ENCODE data around the gene PORCN. TPM values are rescaled to one million over a fixed set of nuclear protein-coding genes. Genes with fewer than 3 reads are reported as not detected.

Gene PORCN
- total and polyA plus RNA-seq, 4 donors = 0.70 to 4.9 (median 2.8) TPM

- DNase-seq (ENCODE audit: low spot score) = no peak
- no peaks in the 10 kb centered on the region for H3K9me3 ChIP-seq (ENCODE audit: control insufficient read depth in 4 of 4, low read length in 3 of 4)
- 73% methylated on average over 2 of the region's 2 CpGs for WGBS
- H3K27ac ChIP-seq (ENCODE audit: low read depth in 1 of 2, low read length in 2 of 2) = no peak overlapping the region
- H3K4me1 ChIP-seq (ENCODE audit: control insufficient read depth in 4 of 4, insufficient read depth in 4 of 4, low read length in 3 of 4) = no peaks in the 10 kb centered on the region
- H3K27me3 ChIP-seq (ENCODE audit: control insufficient read depth in 4 of 4, insufficient read depth in 4 of 4, low read length in 3 of 4) = peaks cover 0 to 2% (median 0%) of the 10 kb centered on the region in 4 donors
- no peak overlapping the region for H3K9ac ChIP-seq (ENCODE audit: low read depth in 1 of 2, low read length in 2 of 2)
- H3K36me3 ChIP-seq (ENCODE audit: control insufficient read depth in 4 of 4, insufficient read depth in 3 of 4, low read depth in 1 of 4, low read length in 3 of 4) = peaks cover 0 to 2% (median 0%) of the 10 kb centered on the region in 4 donors
- TF ChIP-seq JUND (IDR thresholded peaks at IDR 0.05) = no peak
- no peak for TF ChIP-seq NR2F2 (IDR thresholded peaks at IDR 0.05)
- no peak for TF ChIP-seq HNF4A (conservative IDR thresholded peaks at IDR 0.05)
- no peak for TF ChIP-seq FOXA2 (IDR thresholded peaks at IDR 0.05)
- no peak for TF ChIP-seq RAD21 (IDR thresholded peaks at IDR 0.05)
- no peak for TF ChIP-seq ZBTB33 (IDR thresholded peaks at IDR 0.05)
- no peak for TF ChIP-seq FOXA1 (IDR thresholded peaks at IDR 0.05)
- no peak for TF ChIP-seq CTCF (IDR thresholded peaks at IDR 0.05; ENCODE audit: low read depth, low read length, missing input control)
- TF ChIP-seq ATF3 (IDR thresholded peaks at IDR 0.05) = no peak
- no peak overlapping the region for H3K4me3 ChIP-seq (ENCODE audit: low read depth in 1 of 3, low read length in 3 of 3)
Observed at GRCh38 chrX:48489892-48490291, 18.9 kb upstream of the PORCN start.

- WGBS = 91% methylated on average over 8 of the region's 8 CpGs
- no peak for DNase-seq (ENCODE audit: low spot score)
- peaks cover 0 to 2% (median 0%) of the 10 kb centered on the region in 4 donors for H3K27me3 ChIP-seq (ENCODE audit: control insufficient read depth in 4 of 4, insufficient read depth in 4 of 4, low read length in 3 of 4)
Observed at GRCh38 chrX:48490661-48491060, 18.1 kb upstream of the PORCN start.

More at GRCh38 chrX:48490661-48491060, 18.1 kb upstream of the PORCN start:
- TF ChIP-seq ATF3 (IDR thresholded peaks at IDR 0.05) (no peak), ZBTB33 (IDR thresholded peaks at IDR 0.05) (no peak), RXRA (IDR thresholded peaks at IDR 0.05) (no peak), FOXA2 (IDR thresholded peaks at IDR 0.05) (no peak), JUND (IDR thresholded peaks at IDR 0.05) (no peak), REST (IDR thresholded peaks at IDR 0.05) (no peak), HNF4A (conservative IDR thresholded peaks at IDR 0.05) (no peak), EGR1 (IDR thresholded peaks at IDR 0.05; ENCODE audit: low read depth in 2 of 2) (no peak), HNF4G (IDR thresholded peaks at IDR 0.05) (no peak), TAF1 (conservative IDR thresholded peaks at IDR 0.05) (no peak), MAX (IDR thresholded peaks at IDR 0.05) (no peak), NR2F2 (IDR thresholded peaks at IDR 0.05) (no peak), GABPA (IDR thresholded peaks at IDR 0.05 in 1 of 2, conservative IDR thresholded peaks at IDR 0.05 in 1 of 2) (no peak)
- Histone ChIP-seq H3K4me1 (ENCODE audit: control insufficient read depth in 4 of 4, insufficient read depth in 4 of 4, low read length in 3 of 4) (no peaks in the 10 kb centered on the region), H3K36me3 (ENCODE audit: control insufficient read depth in 4 of 4, insufficient read depth in 3 of 4, low read depth in 1 of 4, low read length in 3 of 4) (peaks cover 0 to 2% (median 0%) of the 10 kb centered on the region in 4 donors), H3K27ac (ENCODE audit: low read depth in 1 of 2, low read length in 2 of 2) (no peak overlapping the region), H3K9ac (ENCODE audit: low read depth in 1 of 2, low read length in 2 of 2) (no peak overlapping the region), H3K9me3 (ENCODE audit: control insufficient read depth in 4 of 4, low read length in 3 of 4) (no peaks in the 10 kb centered on the region), H3K4me3 (ENCODE audit: low read depth in 1 of 3, low read length in 3 of 3) (no peak overlapping the region)

Measured in liver (tissue), 9 donors.